Glutamatergic neuron (in vitro differentiated cells): ENCODE results near the gene CLK3. TPM values are rescaled to one million over a fixed set of nuclear protein-coding genes. Genes with fewer than 3 reads are reported as not detected.
A peak's percentile ranks its signal among the peaks of the same experiment; 100 is the strongest.

Source experiments
- DNase-seq: peaks from one replicate; pipeline ENCODE4 v3.0.0; 2022
- H3K27ac Mint-ChIP-seq: one replicate; pipeline ENCODE4 v1.8.0; 2020; ENCODE audit warnings: mild to moderate bottlenecking, mixed read lengths, inconsistent platforms; ENCODE audit not compliant: unreplicated experiment
- H3K27me3 Mint-ChIP-seq: one replicate; pipeline ENCODE4 v1.8.0; 2020; ENCODE audit warnings: mild to moderate bottlenecking, moderate library complexity, mixed read lengths, inconsistent platforms; ENCODE audit not compliant: unreplicated experiment
- H3K36me3 Mint-ChIP-seq: one replicate; pipeline ENCODE4 v1.8.0; 2020; ENCODE audit warnings: mild to moderate bottlenecking, mixed read lengths, inconsistent platforms; ENCODE audit not compliant: unreplicated experiment
- H3K4me1 Mint-ChIP-seq: one replicate; pipeline ENCODE4 v1.8.0; 2020; ENCODE audit warnings: mild to moderate bottlenecking, low read depth, mixed read lengths, inconsistent platforms; ENCODE audit not compliant: unreplicated experiment
- H3K4me3 Mint-ChIP-seq: one replicate; pipeline ENCODE4 v1.8.0; 2020; ENCODE audit warnings: mild to moderate bottlenecking, mixed read lengths, inconsistent platforms; ENCODE audit not compliant: unreplicated experiment
- H3K9me3 Mint-ChIP-seq: one replicate; pipeline ENCODE4 v1.8.0; 2020; ENCODE audit warnings: mild to moderate bottlenecking, moderate library complexity, mixed read lengths, inconsistent platforms; ENCODE audit not compliant: unreplicated experiment
- CTCF ChIP-seq: fragments of 200-600 bp; sonication (generic); IDR thresholded peaks from one replicate; pipeline ENCODE4 v1.5.0; 2021; ENCODE audit not compliant: partially characterized antibody, unreplicated experiment
- total RNA-seq: library from RNA; stranded (reverse); fragmentation: NEBNext Ultra II Directional; extraction: Animal tissue kit (Norgen Biotek cat#: 25700); gene quantifications from one replicate; pipeline ENCODE4 v1.2.1, GENCODE V29; 2021; ENCODE audit not compliant: unreplicated experiment

Gene CLK3
- total RNA-seq, 1 donor from 2014 or later: 99.7 TPM

- peaks cover 6% of the 10 kb centered on the region for H3K36me3 Mint-ChIP-seq
- H3K27ac Mint-ChIP-seq: no peak overlapping the region
- peaks cover 4% of the 10 kb centered on the region for H3K9me3 Mint-ChIP-seq
- TF ChIP-seq CTCF: no peak
- no peak for DNase-seq
- H3K4me1 Mint-ChIP-seq: peaks cover 13% of the 10 kb centered on the region
- no peak overlapping the region for H3K4me3 Mint-ChIP-seq
- H3K27me3 Mint-ChIP-seq: peaks cover 11% of the 10 kb centered on the region
These were observed 6.8 kb upstream of the CLK3 start for GRCh38 chr15:74608786-74609185.

- peaks cover 11% of the 10 kb centered on the region for H3K27me3 Mint-ChIP-seq
These were observed 5.7 kb upstream of the CLK3 start for GRCh38 chr15:74609938-74610301.

GRCh38 chr15:74610302-74610951 lies 5.2 kb upstream of the CLK3 start:
- Mint-ChIP-seq H3K4me1 (peaks cover 13% of the 10 kb centered on the region), H3K36me3 (peaks cover 4% of the 10 kb centered on the region), H3K27me3 (peaks cover 11% of the 10 kb centered on the region), H3K9me3 (peaks cover 4% of the 10 kb centered on the region), H3K4me3 (no peak overlapping the region), H3K27ac (no peak overlapping the region)
- TF ChIP-seq CTCF: no peak
- peak; percentile 65 for DNase-seq

More at GRCh38 chr15:74609938-74610301, 5.7 kb upstream of the CLK3 start:
- Mint-ChIP-seq H3K4me3 (no peak overlapping the region), H3K27ac (no peak overlapping the region), H3K36me3 (peaks cover 6% of the 10 kb centered on the region), H3K4me1 (peaks cover 13% of the 10 kb centered on the region), H3K9me3 (peaks cover 4% of the 10 kb centered on the region)
- no peak for DNase-seq
- no peak for TF ChIP-seq CTCF

- Mint-ChIP-seq H3K27me3 (peaks cover 11% of the 10 kb centered on the region), H3K9me3 (peaks cover 7% of the 10 kb centered on the region), H3K4me1 (peaks cover 13% of the 10 kb centered on the region), H3K4me3 (no peak overlapping the region), H3K27ac (no peak overlapping the region), H3K36me3 (no peaks in the 10 kb centered on the region)
- TF ChIP-seq CTCF: no peak
- DNase-seq: no peak
These were observed 4.3 kb upstream of the CLK3 start for GRCh38 chr15:74611341-74611740.

- H3K27ac Mint-ChIP-seq: no peak overlapping the region
- peaks cover 14% of the 10 kb centered on the region for H3K4me1 Mint-ChIP-seq
- no peak overlapping the region for H3K4me3 Mint-ChIP-seq
- peaks cover 5% of the 10 kb centered on the region for H3K9me3 Mint-ChIP-seq
- TF ChIP-seq CTCF: no peak
- no peaks in the 10 kb centered on the region for H3K36me3 Mint-ChIP-seq
- peaks cover 11% of the 10 kb centered on the region for H3K27me3 Mint-ChIP-seq
- DNase-seq: no peak
These were observed 3.8 kb upstream of the CLK3 start for GRCh38 chr15:74611834-74612233.
